Stimulated activated CD8-positive, alpha-beta memory T cell treated with anti-CD3 and anti-CD28 coated beads, Interleukin-4, amount 100 ng/mL, for 24 hours (primary cell): ENCODE measurements around the gene CCDC146.
"Not testable (repeated sequence)": the region's sequence is repeated elsewhere in the genome, so short reads cannot be mapped to it uniquely, and the experiment has no call there.

Experiments
- DNase-seq: peaks from one replicate; pipeline ENCODE4 v3.0.0-alpha.2; 2020; ENCODE audit warnings: low read depth

The CCDC146 gene

GRCh38 chr7:77140291-77140690 is 17.9 kb downstream of the CCDC146 start:
- not testable (repeated sequence) for DNase-seq

GRCh38 chr7:77152232-77152631 is 29.8 kb downstream of the CCDC146 start:
- not testable (repeated sequence) for DNase-seq

- not testable (repeated sequence) for DNase-seq
Observed at GRCh38 chr7:77154917-77155464, 32.6 kb downstream of the CCDC146 start.

GRCh38 chr7:77155601-77156377 is 33.4 kb downstream of the CCDC146 start:
- not testable (repeated sequence) for DNase-seq

- not testable (repeated sequence) for DNase-seq
Observed at GRCh38 chr7:77157034-77157433, 34.6 kb downstream of the CCDC146 start.

- DNase-seq, result no peak
Observed at GRCh38 chr7:77157446-77157845, 35.0 kb downstream of the CCDC146 start.

GRCh38 chr7:77171073-77171472 is 48.7 kb downstream of the CCDC146 start:
- not testable (repeated sequence) for DNase-seq

GRCh38 chr7:77172437-77173172 is 50.2 kb downstream of the CCDC146 start:
- DNase-seq, result not testable (repeated sequence)

GRCh38 chr7:77174418-77174817 is 52.0 kb downstream of the CCDC146 start:
- not testable (repeated sequence) for DNase-seq

GRCh38 chr7:77175274-77175800 is 52.9 kb downstream of the CCDC146 start:
- not testable (repeated sequence) for DNase-seq

GRCh38 chr7:77177321-77177904 is 55.0 kb downstream of the CCDC146 start:
- DNase-seq, result not testable (repeated sequence)

GRCh38 chr7:77178024-77178423 is 55.6 kb downstream of the CCDC146 start:
- DNase-seq, result not testable (repeated sequence)

- no peak for DNase-seq
Observed at GRCh38 chr7:77181015-77181595, 58.7 kb downstream of the CCDC146 start.

- no peak for DNase-seq
Observed at GRCh38 chr7:77181734-77182133, 59.3 kb downstream of the CCDC146 start.

- no peak for DNase-seq
Observed at GRCh38 chr7:77182261-77182660, 59.8 kb downstream of the CCDC146 start.

- DNase-seq, result no peak
Observed at GRCh38 chr7:77184463-77184862, 62.0 kb downstream of the CCDC146 start.

GRCh38 chr7:77184990-77185389 is 62.6 kb downstream of the CCDC146 start:
- DNase-seq, result no peak

GRCh38 chr7:77185866-77186265 is 63.5 kb downstream of the CCDC146 start:
- no peak for DNase-seq

- DNase-seq, result no peak
Observed at GRCh38 chr7:77188731-77189437, 66.5 kb downstream of the CCDC146 start.

- DNase-seq, result no peak
Observed at GRCh38 chr7:77197141-77197540, 74.7 kb downstream of the CCDC146 start.
